ENCODE results near the gene MBP.

GRCh38 chr18:77103991-77104531 is 28.5 kb downstream of the MBP start:
- TF ChIP-seq POLR2A (IDR thresholded peaks at IDR 0.05; ENCODE audit: low read depth, low read length) (no peak), TAF1 (IDR thresholded peaks at IDR 0.05; ENCODE audit: borderline replicate concordance, low read depth, low read length) (no peak), POLR2AphosphoS5 (IDR thresholded peaks at IDR 0.05; ENCODE audit: low read depth, low read length) (no peak)

All from GM12892 (cell line).